ENCODE data around the gene ASAH2.

DNA sequence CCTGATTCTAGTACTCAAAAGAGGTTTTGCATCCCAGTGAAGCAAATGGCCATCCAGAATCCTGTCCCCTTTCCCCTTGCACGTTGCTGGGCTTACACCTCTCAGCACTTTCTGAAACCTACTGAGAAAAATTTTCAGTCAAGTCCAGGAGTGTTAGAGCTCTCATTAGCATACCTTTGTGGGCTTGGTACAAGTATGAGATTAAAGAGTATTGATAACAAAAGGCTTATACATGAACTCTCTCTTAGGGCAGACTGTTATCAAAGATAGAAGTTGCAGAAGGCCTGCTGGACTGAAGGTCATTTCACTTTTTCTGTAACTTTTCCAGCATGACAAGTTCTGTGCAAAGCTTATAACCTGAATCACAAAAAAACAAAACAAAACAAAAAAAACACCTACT is at the start of gene ASAH2:
- TF ChIP-seq, protein P1, sequence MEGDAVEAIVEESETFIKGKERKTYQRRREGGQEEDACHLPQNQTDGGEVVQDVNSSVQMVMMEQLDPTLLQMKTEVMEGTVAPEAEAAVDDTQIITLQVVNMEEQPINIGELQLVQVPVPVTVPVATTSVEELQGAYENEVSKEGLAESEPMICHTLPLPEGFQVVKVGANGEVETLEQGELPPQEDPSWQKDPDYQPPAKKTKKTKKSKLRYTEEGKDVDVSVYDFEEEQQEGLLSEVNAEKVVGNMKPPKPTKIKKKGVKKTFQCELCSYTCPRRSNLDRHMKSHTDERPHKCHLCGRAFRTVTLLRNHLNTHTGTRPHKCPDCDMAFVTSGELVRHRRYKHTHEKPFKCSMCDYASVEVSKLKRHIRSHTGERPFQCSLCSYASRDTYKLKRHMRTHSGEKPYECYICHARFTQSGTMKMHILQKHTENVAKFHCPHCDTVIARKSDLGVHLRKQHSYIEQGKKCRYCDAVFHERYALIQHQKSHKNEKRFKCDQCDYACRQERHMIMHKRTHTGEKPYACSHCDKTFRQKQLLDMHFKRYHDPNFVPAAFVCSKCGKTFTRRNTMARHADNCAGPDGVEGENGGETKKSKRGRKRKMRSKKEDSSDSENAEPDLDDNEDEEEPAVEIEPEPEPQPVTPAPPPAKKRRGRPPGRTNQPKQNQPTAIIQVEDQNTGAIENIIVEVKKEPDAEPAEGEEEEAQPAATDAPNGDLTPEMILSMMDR (conservative IDR thresholded peaks at IDR 0.05; ENCODE audit: low read depth, low read length): no peak
- no peak for TF ChIP-seq EZH2 (IDR thresholded peaks at IDR 0.05; ENCODE audit: borderline replicate concordance, low read depth, low read length, poor library complexity, severe bottlenecking)

Data from A673 (cell line).